HepG2 (cell line): Measurements from ENCODE around the gene HAGHL. TPM values are rescaled to one million over a fixed set of nuclear protein-coding genes. Genes with fewer than 3 reads are reported as not detected.
A peak's percentile ranks its signal among the peaks of the same experiment; 100 is the strongest.

Experiments used
- ATF2 ChIP-seq: sonication (generic); formaldehyde crosslinking; IDR thresholded peaks from 2 replicates; pipeline ENCODE4 v1.4.0; 2020; ENCODE audit warnings: missing genetic modification reagents
- DNMT3B ChIP-seq: conservative IDR thresholded peaks from 2 replicates; pipeline ENCODE4 v1.6.1; 2016; ENCODE audit warnings: missing biosample characterization, control low read depth
- FOXP1 ChIP-seq, 2 experiments: fragments of 450-650 bp in 1 of 2; IDR thresholded peaks; 2 replicates each; pipeline ENCODE4 v1.6.1; 2017 to 2018; ENCODE audit warnings: antibody characterized with exemption in 1 of 2
- GABPA ChIP-seq, 2 experiments: IDR thresholded peaks; 2 replicates each; pipeline ENCODE4 v1.6.1; 2011 to 2016; ENCODE audit warnings: low read depth in 2 of 2, low read length in 1 of 2, missing biosample characterization in 1 of 2, missing genetic modification characterization in 1 of 2
- GMEB2 ChIP-seq: IDR thresholded peaks from 2 replicates; pipeline ENCODE4 v1.6.1; 2016; ENCODE audit warnings: missing biosample characterization, missing genetic modification reagents, low read depth
- MED1 ChIP-seq: sonication (generic); formaldehyde crosslinking; IDR thresholded peaks from 2 replicates; pipeline ENCODE4 v1.4.0; 2020; ENCODE audit warnings: missing genetic modification reagents
- RXRB ChIP-seq: IDR thresholded peaks from 2 replicates; pipeline ENCODE4 v1.6.1; 2016; ENCODE audit warnings: borderline replicate concordance, missing genetic modification reagents, missing compliant biosample characterization
- ZNF10 ChIP-seq: sonication (generic); formaldehyde crosslinking; IDR thresholded peaks from 2 replicates; pipeline ENCODE4 v1.4.0; 2020; ENCODE audit warnings: mild to moderate bottlenecking, low read depth, missing genetic modification reagents, borderline replicate concordance
- ZNF142 ChIP-seq: sonication (generic); formaldehyde crosslinking; IDR thresholded peaks from 2 replicates; pipeline ENCODE4 v1.4.0; 2020; ENCODE audit warnings: missing genetic modification reagents
- ZNF468 ChIP-seq: sonication (generic); formaldehyde crosslinking; IDR thresholded peaks from 2 replicates; pipeline ENCODE4 v1.8.0; 2022; ENCODE audit warnings: mild to moderate bottlenecking, moderate library complexity, missing genetic modification reagents
- ZNF660 ChIP-seq: sonication (generic); formaldehyde crosslinking; IDR thresholded peaks from 2 replicates; pipeline ENCODE4 v1.5.1; 2020; ENCODE audit warnings: mild to moderate bottlenecking, low read depth, missing genetic modification reagents, borderline replicate concordance
- ZNF670 ChIP-seq: sonication (generic); formaldehyde crosslinking; IDR thresholded peaks from 2 replicates; pipeline ENCODE4 v1.8.0; 2022; ENCODE audit warnings: mild to moderate bottlenecking, missing genetic modification reagents, borderline replicate concordance
- polyA plus RNA-seq, 8 experiments: library from polyadenylated mRNA; depleted of rRNA in 3 of 8; stranded (reverse) in 7 of 8; unstranded in 1 of 8; fragments of >200 nt; fragmentation: Illumina TruSeq in 4 of 8; extraction: Trizol in 4 of 8; gene quantifications; 2 replicates each; pipeline versions ENCODE4 v1.2.1 to v1.2.3, GENCODE V29; 2011 to 2016; ENCODE audit warnings: low read depth in 4 of 8, missing spikeins in 1 of 8, mixed read lengths in 1 of 8; ENCODE audit not compliant: insufficient read depth in 1 of 8
- total RNA-seq, 5 experiments: library from RNA; depleted of rRNA; stranded (reverse); fragments of >200 nt; fragmentation: Illumina TruSeq; extraction: Trizol; gene quantifications; 2 replicates each; pipeline ENCODE4 v1.2.3, GENCODE V29; 2016; ENCODE audit warnings: low read depth in 1 of 5
- TF ChIP-seq, protein P1 (sequence below): sonication (generic); formaldehyde crosslinking; IDR thresholded peaks from 2 replicates; pipeline ENCODE4 v1.4.0; 2020; ENCODE audit warnings: missing genetic modification reagents
- TF ChIP-seq, protein P2 (sequence below): sonication (generic); formaldehyde crosslinking; IDR thresholded peaks from 2 replicates; pipeline ENCODE4 v1.4.0; 2020; ENCODE audit warnings: missing genetic modification reagents
- TF ChIP-seq, protein P3 (sequence below): IDR thresholded peaks from 2 replicates; pipeline ENCODE4 v1.6.1; 2012; ENCODE audit warnings: inconsistent platforms

The HAGHL gene
- total and polyA plus RNA-seq, 2 of the 13 experiments (the other 11 are each of a cell fraction or from before 2014, with no cell fraction given): 3.4 to 8.4 TPM

DNA sequence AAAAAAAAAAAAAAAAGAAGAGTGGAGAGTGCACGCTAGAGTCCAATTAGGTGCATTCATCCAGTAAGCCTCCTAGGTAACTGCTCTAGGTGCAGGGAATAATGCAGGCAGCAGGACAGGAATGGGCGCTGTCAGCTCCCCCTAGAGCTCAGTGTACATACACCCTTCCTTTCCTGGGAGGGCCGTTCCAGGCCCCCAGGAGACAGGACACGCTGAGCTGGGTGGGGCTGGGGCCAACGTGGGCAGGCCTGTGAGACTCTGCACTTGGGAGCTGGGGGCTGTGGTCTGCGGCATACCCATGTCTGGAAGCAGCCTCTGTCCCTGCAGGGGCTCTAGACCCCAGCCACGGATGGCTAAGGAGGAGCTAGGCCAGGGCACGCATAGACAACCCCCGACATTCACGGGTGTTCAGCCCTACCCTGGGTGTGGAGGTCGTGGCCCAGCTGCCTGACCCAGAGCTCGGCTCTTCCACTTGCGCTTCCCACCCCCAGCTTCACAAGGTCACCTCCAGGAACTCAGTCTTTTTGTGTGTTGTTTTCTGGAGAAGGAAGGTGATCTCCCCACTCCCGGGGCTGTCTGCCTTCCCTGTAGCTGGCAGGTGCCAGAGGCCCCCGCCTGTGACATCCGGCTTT, 7.0 kb upstream of the HAGHL start (continued):
- TF ChIP-seq MED1 (0 out of 2 replicates have a peak, but pooled peaks have one; percentile 27), ZNF670 (CRISPR knock-in tag) (no peak), FOXP1 (IDR thresholded peaks at IDR 0.05) (no peak), FOXP1 (CRISPR knock-in tag; IDR thresholded peaks at IDR 0.05) (no peak), GMEB2 (CRISPR knock-in tag) (no peak), ZNF10 (no peak), ATF2 (CRISPR knock-in tag) (no peak), ZNF142 (CRISPR knock-in tag) (no peak), ZNF468 (CRISPR knock-in tag) (0 out of 2 replicates have a peak, but pooled peaks have one; percentile 20), ZNF660 (no peak), GABPA (IDR thresholded peaks at IDR 0.05; ENCODE audit: low read depth, low read length) (no peak), GABPA (CRISPR knock-in tag; IDR thresholded peaks at IDR 0.05; ENCODE audit: low read depth) (0 out of 2 replicates have a peak, but pooled peaks have one; percentile 5), DNMT3B (CRISPR knock-in tag) (no peak), RXRB (CRISPR knock-in tag) (no peak)
- TF ChIP-seq, protein P1, sequence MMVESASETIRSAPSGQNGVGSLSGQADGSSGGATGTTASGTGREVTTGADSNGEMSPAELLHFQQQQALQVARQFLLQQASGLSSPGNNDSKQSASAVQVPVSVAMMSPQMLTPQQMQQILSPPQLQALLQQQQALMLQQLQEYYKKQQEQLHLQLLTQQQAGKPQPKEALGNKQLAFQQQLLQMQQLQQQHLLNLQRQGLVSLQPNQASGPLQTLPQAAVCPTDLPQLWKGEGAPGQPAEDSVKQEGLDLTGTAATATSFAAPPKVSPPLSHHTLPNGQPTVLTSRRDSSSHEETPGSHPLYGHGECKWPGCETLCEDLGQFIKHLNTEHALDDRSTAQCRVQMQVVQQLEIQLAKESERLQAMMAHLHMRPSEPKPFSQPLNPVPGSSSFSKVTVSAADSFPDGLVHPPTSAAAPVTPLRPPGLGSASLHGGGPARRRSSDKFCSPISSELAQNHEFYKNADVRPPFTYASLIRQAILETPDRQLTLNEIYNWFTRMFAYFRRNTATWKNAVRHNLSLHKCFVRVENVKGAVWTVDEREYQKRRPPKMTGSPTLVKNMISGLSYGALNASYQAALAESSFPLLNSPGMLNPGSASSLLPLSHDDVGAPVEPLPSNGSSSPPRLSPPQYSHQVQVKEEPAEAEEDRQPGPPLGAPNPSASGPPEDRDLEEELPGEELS: no peak
- TF ChIP-seq, protein P2, sequence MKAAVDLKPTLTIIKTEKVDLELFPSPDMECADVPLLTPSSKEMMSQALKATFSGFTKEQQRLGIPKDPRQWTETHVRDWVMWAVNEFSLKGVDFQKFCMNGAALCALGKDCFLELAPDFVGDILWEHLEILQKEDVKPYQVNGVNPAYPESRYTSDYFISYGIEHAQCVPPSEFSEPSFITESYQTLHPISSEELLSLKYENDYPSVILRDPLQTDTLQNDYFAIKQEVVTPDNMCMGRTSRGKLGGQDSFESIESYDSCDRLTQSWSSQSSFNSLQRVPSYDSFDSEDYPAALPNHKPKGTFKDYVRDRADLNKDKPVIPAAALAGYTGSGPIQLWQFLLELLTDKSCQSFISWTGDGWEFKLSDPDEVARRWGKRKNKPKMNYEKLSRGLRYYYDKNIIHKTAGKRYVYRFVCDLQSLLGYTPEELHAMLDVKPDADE: no peak
- TF ChIP-seq, protein P3, sequence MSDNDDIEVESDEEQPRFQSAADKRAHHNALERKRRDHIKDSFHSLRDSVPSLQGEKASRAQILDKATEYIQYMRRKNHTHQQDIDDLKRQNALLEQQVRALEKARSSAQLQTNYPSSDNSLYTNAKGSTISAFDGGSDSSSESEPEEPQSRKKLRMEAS: 0 out of 2 replicates have a peak, but pooled peaks have one; percentile 39
